CD14-positive monocyte (primary cell): ENCODE measurements around the gene RAI1. TPM values are rescaled to one million over a fixed set of nuclear protein-coding genes. Genes with fewer than 3 reads are reported as not detected.

Experiments used
- DNase-seq, 3 donors: peaks; one replicate each; pipeline ENCODE4 v3.0.0-alpha.2; 2011 to 2022
- H2AFZ ChIP-seq: 2 replicates; pipeline ENCODE4 v1.6.0; 2012; ENCODE audit warnings: mild to moderate bottlenecking, low read depth, low read length, inconsistent platforms; ENCODE audit not compliant: insufficient read depth, poor library complexity, severe bottlenecking
- H3K27ac ChIP-seq, 2 donors: 1 replicate in 1 of 2; 2 replicates in 1 of 2; pipeline ENCODE4 v1.5.1; 2012 to 2013; ENCODE audit warnings: low read length in 2 of 2, control low read depth in 1 of 2, inconsistent platforms in 1 of 2, low read depth in 1 of 2, mild to moderate bottlenecking in 1 of 2
- H3K27me3 ChIP-seq, 2 donors: one replicate each; pipeline versions ENCODE4 v1.6.0 to v1.6.1; 2011 to 2013; ENCODE audit warnings: low read length in 2 of 2; ENCODE audit not compliant: control insufficient read depth in 2 of 2, insufficient read depth in 2 of 2
- H3K36me3 ChIP-seq, 2 donors: replicated peaks in 1 of 2; 1 replicate in 1 of 2; 2 replicates in 1 of 2; pipeline versions ENCODE4 v1.5.1 to v1.6.1; 2012 to 2013; ENCODE audit warnings: low read length in 2 of 2, control low read depth in 1 of 2, inconsistent platforms in 1 of 2, mild to moderate bottlenecking in 1 of 2; ENCODE audit not compliant: insufficient read depth in 2 of 2, control insufficient read depth in 1 of 2
- H3K4me1 ChIP-seq, 2 donors: 1 replicate in 1 of 2; 2 replicates in 1 of 2; pipeline versions ENCODE4 v1.5.1 to v1.6.1; 2012 to 2013; ENCODE audit warnings: low read length in 2 of 2, control low read depth in 1 of 2, inconsistent platforms in 1 of 2, mild to moderate bottlenecking in 1 of 2, moderate library complexity in 1 of 2; ENCODE audit not compliant: insufficient read depth in 2 of 2, control insufficient read depth in 1 of 2
- H3K4me2 ChIP-seq: replicated peaks from 2 replicates; pipeline ENCODE3; 2012; ENCODE audit warnings: low read length, moderate library complexity, mild to moderate bottlenecking; ENCODE audit not compliant: poor library complexity, severe bottlenecking; ENCODE audit errors: extremely low read depth
- H3K4me3 ChIP-seq, 3 experiments: fragments of 200-600 bp in 1 of 3; sonication (generic) in 1 of 3; replicated peaks in 1 of 3; 1 replicate in 2 of 3; 2 replicates in 1 of 3; pipeline ENCODE4 v1.5.1; 2011 to 2013; ENCODE audit warnings: low read length in 3 of 3, mild to moderate bottlenecking in 3 of 3, control low read depth in 2 of 3, low read depth in 2 of 3, inconsistent platforms in 1 of 3, moderate library complexity in 1 of 3
- H3K79me2 ChIP-seq: 2 replicates; pipeline ENCODE4 v1.6.0; 2012; ENCODE audit warnings: mild to moderate bottlenecking, control low read depth, inconsistent platforms, low read length, moderate library complexity; ENCODE audit not compliant: insufficient read depth
- H3K9ac ChIP-seq: 2 replicates; pipeline ENCODE4 v1.6.0; 2017; ENCODE audit warnings: low read length, mild to moderate bottlenecking; ENCODE audit not compliant: insufficient read depth, poor library complexity, severe bottlenecking
- H3K9me3 ChIP-seq, 2 donors: replicated peaks in 1 of 2; 1 replicate in 1 of 2; 2 replicates in 1 of 2; pipeline versions ENCODE4 v1.5.1 to v1.6.1; 2012 to 2013; ENCODE audit warnings: low read length in 2 of 2, control low read depth in 1 of 2; ENCODE audit not compliant: control insufficient read depth in 1 of 2, insufficient read depth in 1 of 2
- H4K20me1 ChIP-seq: 2 replicates; pipeline ENCODE4 v1.6.0; 2012; ENCODE audit warnings: mild to moderate bottlenecking, low read length, control low read depth, moderate library complexity; ENCODE audit not compliant: insufficient read depth
- H3K27ac Mint-ChIP-seq, 7 donors: one replicate each; pipeline ENCODE4 v1.8.0; 2020; ENCODE audit warnings: mild to moderate bottlenecking in 7 of 7, mixed read lengths in 7 of 7, moderate library complexity in 6 of 7, inconsistent platforms in 2 of 7
- H3K27me3 Mint-ChIP-seq, 3 donors: one replicate each; pipeline ENCODE4 v1.8.0; 2021 to 2022; ENCODE audit warnings: low read depth in 3 of 3, mild to moderate bottlenecking in 3 of 3, mixed read lengths in 3 of 3, moderate library complexity in 3 of 3, inconsistent platforms in 1 of 3
- H3K36me3 Mint-ChIP-seq, 2 donors: one replicate each; pipeline ENCODE4 v1.8.0; 2020; ENCODE audit warnings: mixed read lengths in 2 of 2, inconsistent platforms in 1 of 2, mild to moderate bottlenecking in 1 of 2
- H3K4me1 Mint-ChIP-seq: one replicate; pipeline ENCODE4 v1.8.0; 2020; ENCODE audit warnings: mild to moderate bottlenecking, mixed read lengths
- H3K4me3 Mint-ChIP-seq, 2 donors: one replicate each; pipeline ENCODE4 v1.8.0; 2020; ENCODE audit warnings: mild to moderate bottlenecking in 2 of 2, mixed read lengths in 2 of 2, moderate library complexity in 1 of 2
- H3K9me3 Mint-ChIP-seq, 7 donors: one replicate each; pipeline ENCODE4 v1.8.0; 2020 to 2022; ENCODE audit warnings: mixed read lengths in 7 of 7, mild to moderate bottlenecking in 6 of 7, moderate library complexity in 6 of 7, inconsistent platforms in 2 of 7
- WGBS: methylation state at CpG from one replicate; pipeline ENCODE4 v1.1.5; 2013; ENCODE audit warnings: missing lambda C conversion rate; ENCODE audit not compliant: insufficient coverage; 5-methylcytosine and 5-hydroxymethylcytosine counted together
- intact Hi-C, 2 donors: fragments of 100-400 bp; cut with micrococcal nuclease; formaldehyde crosslinking; loops; one replicate each; pipeline versions ENCODE4 v1.15.0 to v1.15.1; 2023
- polyA plus RNA-seq, 3 donors: library from polyadenylated mRNA; depleted of rRNA in 1 of 3; unstranded in 2 of 3; stranded (reverse) in 1 of 3; fragments of 300-500 nt in 2 of 3; fragments of >200 nt in 1 of 3; fragmentation: Illumina TruSeq in 2 of 3; gene quantifications; 1 replicate in 2 of 3; 2 replicates in 1 of 3; pipeline ENCODE4 v1.2.3, GENCODE V29; 2012 to 2021
- TF ChIP-seq, protein P1 (sequence below): fragments of 200-600 bp; IDR thresholded peaks from one replicate; pipeline ENCODE4 v1.8.0; 2022; ENCODE audit warnings: antibody characterized with exemption, mild to moderate bottlenecking

Gene RAI1
- polyA plus RNA-seq, 3 donors = 0.89 to 4.4 (median 1.5) TPM

DNA sequence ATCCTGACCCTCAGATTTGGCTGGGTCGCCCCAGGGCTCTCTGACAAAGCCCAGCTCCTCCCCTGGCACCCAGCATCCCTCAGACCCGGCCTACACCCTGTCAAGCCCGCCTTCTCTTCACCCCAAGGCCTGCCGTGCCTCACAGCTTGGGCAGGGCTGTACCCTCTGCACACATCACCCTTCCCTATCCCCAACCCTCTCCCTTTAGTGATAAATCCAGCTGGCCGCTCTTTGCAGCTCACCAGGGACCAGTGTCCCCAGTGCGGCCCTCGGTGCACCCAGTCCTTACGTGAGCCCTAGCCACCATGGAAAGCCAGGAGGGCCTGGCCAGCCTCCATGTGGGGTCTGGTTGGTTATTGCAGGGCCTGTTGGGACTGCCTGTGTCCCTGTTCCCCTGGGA, 74.5 kb downstream of the RAI1 start:
- Mint-ChIP-seq H3K4me1 (peaks cover 42% of the 10 kb centered on the region), H3K27me3 (peaks cover 10 to 13% (median 13%) of the 10 kb centered on the region in 3 donors), H3K9me3 (no peaks in the 10 kb centered on the region)

DNA sequence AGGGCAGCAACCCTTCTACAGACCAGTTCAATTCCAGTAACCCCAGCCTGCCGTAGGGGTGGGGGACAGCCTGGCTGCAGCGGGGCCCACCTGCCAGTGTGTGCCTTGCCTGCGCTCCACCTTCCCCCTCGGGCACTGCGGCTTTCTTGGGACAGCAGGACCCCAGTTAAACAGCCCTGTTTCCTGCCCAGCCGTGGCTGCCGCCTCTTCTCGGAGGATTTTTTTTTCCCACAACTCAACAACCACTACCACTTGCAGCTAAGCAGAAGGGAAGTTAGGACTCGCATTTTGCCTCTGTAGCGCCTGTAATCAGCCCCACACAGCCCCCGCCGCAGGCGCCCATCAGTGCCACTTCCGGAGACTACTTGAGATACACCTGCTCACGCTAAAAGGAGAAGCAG, 76.1 kb downstream of the RAI1 start:
- Mint-ChIP-seq H3K36me3 (peaks cover 6 to 12% of the 10 kb centered on the region in 2 donors), H3K9me3 (no peaks in the 10 kb centered on the region), H3K4me3 (peak overlapping the region; percentile 20 to 31), H3K4me1 (peaks cover 30% of the 10 kb centered on the region), H3K27ac (peak overlapping the region in 2 of 7 donors; percentile 32 to 50), H3K27me3 (peaks cover 10 to 13% (median 11%) of the 10 kb centered on the region in 3 donors)
- H3K9ac ChIP-seq = no peak overlapping the region
- no peak overlapping the region for H3K4me2 ChIP-seq
- H3K4me1 ChIP-seq = peaks cover 16 to 25% of the 10 kb centered on the region in 2 donors
- H3K4me3 ChIP-seq = no peak overlapping the region
- H3K27ac ChIP-seq = no peak overlapping the region
- H3K9me3 ChIP-seq = no peaks in the 10 kb centered on the region
- under 1% methylated on average over 10 of the region's 15 CpGs for WGBS
- no peak for DNase-seq
- peaks cover 26% of the 10 kb centered on the region for H3K79me2 ChIP-seq
- peaks cover 0 to 2% of the 10 kb centered on the region in 2 donors for H3K36me3 ChIP-seq
- H4K20me1 ChIP-seq = peaks cover 67% of the 10 kb centered on the region
- H3K27me3 ChIP-seq = peaks cover 0 to 2% of the 10 kb centered on the region in 2 donors
- no peak overlapping the region for H2AFZ ChIP-seq
- TF ChIP-seq, protein P1, sequence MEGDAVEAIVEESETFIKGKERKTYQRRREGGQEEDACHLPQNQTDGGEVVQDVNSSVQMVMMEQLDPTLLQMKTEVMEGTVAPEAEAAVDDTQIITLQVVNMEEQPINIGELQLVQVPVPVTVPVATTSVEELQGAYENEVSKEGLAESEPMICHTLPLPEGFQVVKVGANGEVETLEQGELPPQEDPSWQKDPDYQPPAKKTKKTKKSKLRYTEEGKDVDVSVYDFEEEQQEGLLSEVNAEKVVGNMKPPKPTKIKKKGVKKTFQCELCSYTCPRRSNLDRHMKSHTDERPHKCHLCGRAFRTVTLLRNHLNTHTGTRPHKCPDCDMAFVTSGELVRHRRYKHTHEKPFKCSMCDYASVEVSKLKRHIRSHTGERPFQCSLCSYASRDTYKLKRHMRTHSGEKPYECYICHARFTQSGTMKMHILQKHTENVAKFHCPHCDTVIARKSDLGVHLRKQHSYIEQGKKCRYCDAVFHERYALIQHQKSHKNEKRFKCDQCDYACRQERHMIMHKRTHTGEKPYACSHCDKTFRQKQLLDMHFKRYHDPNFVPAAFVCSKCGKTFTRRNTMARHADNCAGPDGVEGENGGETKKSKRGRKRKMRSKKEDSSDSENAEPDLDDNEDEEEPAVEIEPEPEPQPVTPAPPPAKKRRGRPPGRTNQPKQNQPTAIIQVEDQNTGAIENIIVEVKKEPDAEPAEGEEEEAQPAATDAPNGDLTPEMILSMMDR = no peak
- intact Hi-C loops = no loop called here

More for the DNA sequence above, 74.5 kb downstream of the RAI1 start:
- DNase-seq = no peak
- Histone ChIP-seq H3K4me1 (peaks cover 30 to 39% of the 10 kb centered on the region in 2 donors), H3K4me3 (no peak overlapping the region), H3K36me3 (peaks cover 0 to 2% of the 10 kb centered on the region in 2 donors), H3K4me2 (no peak overlapping the region), H3K9me3 (no peaks in the 10 kb centered on the region), H3K27me3 (peaks cover 0 to 2% of the 10 kb centered on the region in 2 donors), H3K9ac (no peak overlapping the region), H3K27ac (no peak overlapping the region), H4K20me1 (peaks cover 50% of the 10 kb centered on the region), H2AFZ (no peak overlapping the region), H3K79me2 (peaks cover 41% of the 10 kb centered on the region)
- peak overlapping the region in 2 of 7 donors; percentile 17 to 72 for H3K27ac Mint-ChIP-seq
- peaks cover 6 to 12% of the 10 kb centered on the region in 2 donors for H3K36me3 Mint-ChIP-seq
- intact Hi-C loops = no loop called here
- TF ChIP-seq, protein P1 = no peak
- 85% methylated on average over 8 of the region's 8 CpGs for WGBS
- no peak overlapping the region for H3K4me3 Mint-ChIP-seq
